Hepatic stellate cell (primary cell): ENCODE data around the gene PRUNE1.

ENCODE experiments used
- DNase-seq: peaks from one replicate; pipeline ENCODE4 v3.0.0; 2011; ENCODE audit warnings: low spot score

PRUNE1 gene

GRCh38 chr1:151050051-151050688 lies 41.9 kb downstream of the PRUNE1 start:
- DNase-seq, result no peak

- DNase-seq, result no peak
Observed at GRCh38 chr1:151051356-151052009, 43.2 kb downstream of the PRUNE1 start.

- no peak for DNase-seq
Observed at GRCh38 chr1:151054971-151055547, 46.8 kb downstream of the PRUNE1 start.

- no peak for DNase-seq
Observed at GRCh38 chr1:151055581-151055980, 47.3 kb downstream of the PRUNE1 start.

- no peak for DNase-seq
Observed at GRCh38 chr1:151056149-151056548, 47.9 kb downstream of the PRUNE1 start.

- DNase-seq, result no peak
Observed at GRCh38 chr1:151058692-151059091, 50.4 kb downstream of the PRUNE1 start.

GRCh38 chr1:151059109-151060006 lies 51.1 kb downstream of the PRUNE1 start, which contains the start of gene CDC42SE1:
TSS of gene CDC42SE1 (minus strand) at chr1:151059622. CDS start at chr1:151055730, 3,892 bp downstream.
- peak; percentile 88 for DNase-seq

GRCh38 chr1:151060007-151060656 lies 51.9 kb downstream of the PRUNE1 start, which contains the start of gene MLLT11:
TSS of gene MLLT11 (plus strand) at chr1:151060397. CDS start at chr1:151067225, 6,828 bp downstream.
- peak; percentile 66 for DNase-seq

- no peak for DNase-seq
Observed at GRCh38 chr1:151060657-151061421, 52.6 kb downstream of the PRUNE1 start.

- DNase-seq, result no peak
Observed at GRCh38 chr1:151061704-151062103, 53.5 kb downstream of the PRUNE1 start.

- DNase-seq, result peak; percentile 89
Observed at GRCh38 chr1:151062741-151063371, 54.6 kb downstream of the PRUNE1 start.

GRCh38 chr1:151065089-151065645 lies 56.9 kb downstream of the PRUNE1 start:
- DNase-seq, result no peak

- no peak for DNase-seq
Observed at GRCh38 chr1:151067185-151067584, 58.9 kb downstream of the PRUNE1 start.

- DNase-seq, result no peak
Observed at GRCh38 chr1:151069103-151069486, 60.8 kb downstream of the PRUNE1 start.

GRCh38 chr1:151070474-151071276 lies 62.4 kb downstream of the PRUNE1 start, which contains the start of gene GABPB2:
TSS of gene GABPB2 (plus strand) at chr1:151070761. CDS start at chr1:151088190, 17,429 bp downstream.
- DNase-seq, result peak; percentile 86

GRCh38 chr1:151072224-151072623 lies 64.0 kb downstream of the PRUNE1 start:
- DNase-seq, result no peak
